Right lobe of liver (tissue), 4 donors: ENCODE data around the gene UBASH3B.

Source experiments
- POLR2A ChIP-seq: fragments of 450-650 bp; IDR thresholded peaks from one replicate; pipeline ENCODE4 v1.6.1; 2017; ENCODE audit warnings: antibody characterized with exemption, mild to moderate bottlenecking
- TF ChIP-seq, protein P1 (sequence below), 4 donors: fragments of 200-600 bp in 3 of 4; fragments of 450-650 bp in 1 of 4; IDR thresholded peaks; one replicate each; pipeline versions ENCODE4 v1.5.1 to v1.8.0; 2016 to 2022; ENCODE audit warnings: antibody characterized with exemption in 4 of 4, mild to moderate bottlenecking in 2 of 4
- donor health status: DM: no; HTN: no; CAD: no.
- donor health status: DM: no; HTN: no; CAD: no.
- donor health status: DM: no; HTN: yes; CAD: no.

DNA sequence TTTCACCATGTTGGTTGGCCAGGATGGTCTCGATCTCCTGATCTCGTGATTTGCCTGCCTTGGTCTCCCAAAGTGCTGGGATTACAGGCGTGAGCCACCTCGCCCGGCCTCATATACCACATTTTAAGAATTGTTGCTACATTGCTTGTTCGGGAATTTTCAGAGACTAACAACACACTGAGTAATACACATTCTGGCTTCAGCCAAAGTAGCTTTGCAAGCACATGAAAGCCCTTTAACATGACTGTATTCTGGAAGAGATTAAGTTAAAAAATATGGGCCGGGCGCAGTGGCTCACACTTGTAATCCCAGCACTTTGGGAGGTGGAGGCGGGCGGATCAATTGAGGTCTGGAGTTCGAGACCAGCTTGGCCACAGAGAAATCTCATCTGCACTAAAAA lies 197.7 kb downstream of the UBASH3B start:
- TF ChIP-seq, protein P1, sequence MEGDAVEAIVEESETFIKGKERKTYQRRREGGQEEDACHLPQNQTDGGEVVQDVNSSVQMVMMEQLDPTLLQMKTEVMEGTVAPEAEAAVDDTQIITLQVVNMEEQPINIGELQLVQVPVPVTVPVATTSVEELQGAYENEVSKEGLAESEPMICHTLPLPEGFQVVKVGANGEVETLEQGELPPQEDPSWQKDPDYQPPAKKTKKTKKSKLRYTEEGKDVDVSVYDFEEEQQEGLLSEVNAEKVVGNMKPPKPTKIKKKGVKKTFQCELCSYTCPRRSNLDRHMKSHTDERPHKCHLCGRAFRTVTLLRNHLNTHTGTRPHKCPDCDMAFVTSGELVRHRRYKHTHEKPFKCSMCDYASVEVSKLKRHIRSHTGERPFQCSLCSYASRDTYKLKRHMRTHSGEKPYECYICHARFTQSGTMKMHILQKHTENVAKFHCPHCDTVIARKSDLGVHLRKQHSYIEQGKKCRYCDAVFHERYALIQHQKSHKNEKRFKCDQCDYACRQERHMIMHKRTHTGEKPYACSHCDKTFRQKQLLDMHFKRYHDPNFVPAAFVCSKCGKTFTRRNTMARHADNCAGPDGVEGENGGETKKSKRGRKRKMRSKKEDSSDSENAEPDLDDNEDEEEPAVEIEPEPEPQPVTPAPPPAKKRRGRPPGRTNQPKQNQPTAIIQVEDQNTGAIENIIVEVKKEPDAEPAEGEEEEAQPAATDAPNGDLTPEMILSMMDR (IDR thresholded peaks at IDR 0.05) = no peak
- TF ChIP-seq POLR2A = no peak
